ENCODE results near the gene OPN1SW. TPM values are rescaled to one million over a fixed set of nuclear protein-coding genes. Genes with fewer than 3 reads are reported as not detected.

Gene OPN1SW
- total and polyA plus RNA-seq, 12 donors: not detected

DNA sequence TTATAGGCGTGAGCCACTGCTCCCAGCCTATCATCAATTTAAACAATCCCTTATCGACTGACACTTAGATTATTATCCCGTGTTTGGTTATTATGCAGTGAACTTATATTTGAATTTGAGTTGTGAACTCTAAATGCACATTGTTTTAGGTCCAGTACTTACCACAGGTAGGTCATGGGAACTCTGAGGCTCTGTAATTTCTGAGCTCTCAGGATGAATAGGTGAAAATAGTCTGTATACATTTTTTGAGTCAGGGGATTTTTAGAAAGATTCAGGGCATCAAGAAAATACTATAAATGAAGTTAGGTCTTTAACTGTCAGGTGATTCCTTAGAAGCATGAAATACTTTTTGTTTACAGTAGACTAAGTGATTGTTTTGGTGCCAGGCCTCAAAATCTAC lies 25.0 kb upstream of the OPN1SW start:
- no peak for TF ChIP-seq POLR2A (IDR thresholded peaks at IDR 0.05)
- TF ChIP-seq, protein P1, sequence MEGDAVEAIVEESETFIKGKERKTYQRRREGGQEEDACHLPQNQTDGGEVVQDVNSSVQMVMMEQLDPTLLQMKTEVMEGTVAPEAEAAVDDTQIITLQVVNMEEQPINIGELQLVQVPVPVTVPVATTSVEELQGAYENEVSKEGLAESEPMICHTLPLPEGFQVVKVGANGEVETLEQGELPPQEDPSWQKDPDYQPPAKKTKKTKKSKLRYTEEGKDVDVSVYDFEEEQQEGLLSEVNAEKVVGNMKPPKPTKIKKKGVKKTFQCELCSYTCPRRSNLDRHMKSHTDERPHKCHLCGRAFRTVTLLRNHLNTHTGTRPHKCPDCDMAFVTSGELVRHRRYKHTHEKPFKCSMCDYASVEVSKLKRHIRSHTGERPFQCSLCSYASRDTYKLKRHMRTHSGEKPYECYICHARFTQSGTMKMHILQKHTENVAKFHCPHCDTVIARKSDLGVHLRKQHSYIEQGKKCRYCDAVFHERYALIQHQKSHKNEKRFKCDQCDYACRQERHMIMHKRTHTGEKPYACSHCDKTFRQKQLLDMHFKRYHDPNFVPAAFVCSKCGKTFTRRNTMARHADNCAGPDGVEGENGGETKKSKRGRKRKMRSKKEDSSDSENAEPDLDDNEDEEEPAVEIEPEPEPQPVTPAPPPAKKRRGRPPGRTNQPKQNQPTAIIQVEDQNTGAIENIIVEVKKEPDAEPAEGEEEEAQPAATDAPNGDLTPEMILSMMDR (IDR thresholded peaks at IDR 0.05): no peak
- no peak overlapping the region for H3K4me3 ChIP-seq
- intact Hi-C loops (cut with DNase I): no loop called here
- DNase-seq: no peak
- H3K27me3 ChIP-seq: no peaks in the 10 kb centered on the region
- WGBS, 4 donors: 90 to 98% (median 91%) methylated on average over 3 of the region's 3 CpGs
- no peaks in the 10 kb centered on the region for H3K36me3 ChIP-seq (replicated peaks in 1 of 2)
- H3K27ac ChIP-seq: no peak overlapping the region
- H3K4me1 ChIP-seq (replicated peaks in 1 of 2): no peaks in the 10 kb centered on the region
- no peaks in the 10 kb centered on the region for H3K9me3 ChIP-seq (replicated peaks in 1 of 3)

DNA sequence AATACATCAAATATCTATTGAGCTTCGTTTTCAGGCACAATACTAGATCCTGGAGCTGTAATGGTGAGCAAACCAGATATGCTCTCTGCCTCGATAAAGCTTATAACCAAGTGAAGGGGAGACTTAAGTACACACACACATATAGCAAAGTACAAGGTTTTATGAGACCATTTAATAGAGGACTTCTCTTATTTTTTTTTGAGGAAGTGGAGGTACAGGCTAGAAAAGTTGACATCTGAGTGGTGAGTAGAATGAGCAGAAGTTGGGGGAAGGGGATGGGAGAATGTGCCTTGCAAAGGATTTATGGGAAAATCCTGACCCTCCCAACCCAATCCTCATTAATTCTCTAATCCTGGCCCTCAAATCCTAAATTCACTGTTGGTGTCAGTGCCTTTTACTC lies 23.9 kb upstream of the OPN1SW start:
- H3K36me3 ChIP-seq (replicated peaks in 1 of 2): no peaks in the 10 kb centered on the region
- H3K9me3 ChIP-seq (replicated peaks in 1 of 3): no peaks in the 10 kb centered on the region
- no peak for TF ChIP-seq POLR2A (IDR thresholded peaks at IDR 0.05)
- TF ChIP-seq, protein P1 (IDR thresholded peaks at IDR 0.05): no peak
- no peak overlapping the region for H3K27ac ChIP-seq
- no peak for DNase-seq
- 71 to 91% (median 79%) methylated on average over 2 of the region's 2 CpGs for WGBS, 4 donors
- H3K4me3 ChIP-seq: no peak overlapping the region
- no peaks in the 10 kb centered on the region for H3K27me3 ChIP-seq
- no peaks in the 10 kb centered on the region for H3K4me1 ChIP-seq (replicated peaks in 1 of 2)
- intact Hi-C loops (cut with DNase I): no loop called here

DNA sequence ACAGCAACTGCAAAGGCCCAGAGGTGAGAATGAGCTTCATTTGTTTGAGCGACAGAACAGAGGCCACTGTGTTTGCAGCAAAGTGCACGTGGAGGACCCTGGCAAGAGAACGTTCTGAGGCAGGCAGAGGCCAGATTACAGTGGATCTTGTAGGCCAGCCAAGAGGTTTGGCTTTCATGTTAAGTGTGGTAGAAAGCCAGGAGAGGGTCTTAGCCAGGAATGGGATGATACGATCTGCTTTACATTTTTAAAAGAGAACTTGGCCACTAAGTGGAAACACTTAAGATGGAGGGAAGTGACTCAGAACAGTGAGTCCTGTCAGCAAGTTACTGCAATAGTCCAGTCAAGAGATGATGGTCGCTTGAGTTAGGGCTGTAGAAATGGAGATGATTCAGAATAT lies 20.7 kb upstream of the OPN1SW start:
- 80 to 88% (median 85%) methylated on average over 5 of the region's 5 CpGs for WGBS, 4 donors
- no peak overlapping the region for H3K27ac ChIP-seq
- intact Hi-C loops (cut with DNase I): no loop called here

GRCh38 chr7:128795129-128795528 lies 19.5 kb upstream of the OPN1SW start:
- intact Hi-C loops (cut with DNase I): no loop called here
- 81 to 90% (median 87%) methylated on average over 4 of the region's 4 CpGs for WGBS, 4 donors
- Histone ChIP-seq H3K4me1 (replicated peaks in 1 of 2) (peaks cover 6 to 15% of the 10 kb centered on the region in 2 donors), H3K4me3 (no peak overlapping the region), H3K36me3 (replicated peaks in 1 of 2) (no peaks in the 10 kb centered on the region), H3K27me3 (no peaks in the 10 kb centered on the region), H3K27ac (no peak overlapping the region), H3K9me3 (replicated peaks in 1 of 3) (no peaks in the 10 kb centered on the region)
- no peak for TF ChIP-seq POLR2A (IDR thresholded peaks at IDR 0.05)
- TF ChIP-seq, protein P1 (IDR thresholded peaks at IDR 0.05): no peak
- no peak for DNase-seq

More for the DNA sequence above, 20.7 kb upstream of the OPN1SW start:
- Histone ChIP-seq H3K4me1 (replicated peaks in 1 of 2) (peaks cover 6 to 7% of the 10 kb centered on the region in 2 donors), H3K36me3 (replicated peaks in 1 of 2) (no peaks in the 10 kb centered on the region), H3K9me3 (replicated peaks in 1 of 3) (no peaks in the 10 kb centered on the region), H3K4me3 (no peak overlapping the region), H3K27me3 (no peaks in the 10 kb centered on the region)
- TF ChIP-seq, protein P1 (IDR thresholded peaks at IDR 0.05): no peak
- TF ChIP-seq POLR2A (IDR thresholded peaks at IDR 0.05): no peak
- peak in 1 of 7 donors; percentile 24 for DNase-seq
